ENCODE measurements around the gene GRAPL.
"Not testable (repeated sequence)": the region's sequence is repeated elsewhere in the genome, so short reads cannot be mapped to it uniquely, and the experiment has no call there.

GRAPL gene

GRCh38 chr17:19150678-19151615 is 23.6 kb downstream of the GRAPL start:
- intact Hi-C loops (cut with micrococcal nuclease); H3K4me1 Mint-ChIP-seq (ENCODE audit: low read depth); H3K9me3 Mint-ChIP-seq: not testable (repeated sequence)

GRCh38 chr17:19157628-19158027 is 30.2 kb downstream of the GRAPL start:
- H3K27ac Mint-ChIP-seq; intact Hi-C loops (cut with micrococcal nuclease); H3K27me3 Mint-ChIP-seq; H3K4me1 Mint-ChIP-seq (ENCODE audit: low read depth); H3K36me3 Mint-ChIP-seq (ENCODE audit: low read depth); H3K9me3 Mint-ChIP-seq; H3K4me3 Mint-ChIP-seq: not testable (repeated sequence)

More at GRCh38 chr17:19150678-19151615, 23.6 kb downstream of the GRAPL start:
- H3K36me3 Mint-ChIP-seq (ENCODE audit: low read depth); H3K4me3 Mint-ChIP-seq; H3K27me3 Mint-ChIP-seq; H3K27ac Mint-ChIP-seq: not testable (repeated sequence)

GRCh38 chr17:19158478-19158877 is 31.1 kb downstream of the GRAPL start:
- H3K27ac Mint-ChIP-seq; H3K36me3 Mint-ChIP-seq (ENCODE audit: low read depth); H3K4me3 Mint-ChIP-seq; intact Hi-C loops (cut with micrococcal nuclease); H3K9me3 Mint-ChIP-seq; H3K4me1 Mint-ChIP-seq (ENCODE audit: low read depth); H3K27me3 Mint-ChIP-seq: not testable (repeated sequence)

- H3K4me1 Mint-ChIP-seq (ENCODE audit: low read depth); H3K27me3 Mint-ChIP-seq; H3K4me3 Mint-ChIP-seq; H3K9me3 Mint-ChIP-seq; intact Hi-C loops (cut with micrococcal nuclease); H3K27ac Mint-ChIP-seq; H3K36me3 Mint-ChIP-seq (ENCODE audit: low read depth): not testable (repeated sequence)
Measured at GRCh38 chr17:19158938-19159337, 31.5 kb downstream of the GRAPL start.

GRCh38 chr17:19161308-19162107 is 34.1 kb downstream of the GRAPL start:
- H3K27me3 Mint-ChIP-seq; H3K27ac Mint-ChIP-seq; H3K4me3 Mint-ChIP-seq; intact Hi-C loops (cut with micrococcal nuclease); H3K36me3 Mint-ChIP-seq (ENCODE audit: low read depth); H3K9me3 Mint-ChIP-seq; H3K4me1 Mint-ChIP-seq (ENCODE audit: low read depth): not testable (repeated sequence)

GRCh38 chr17:19162384-19163216 is 35.2 kb downstream of the GRAPL start:
- H3K4me1 Mint-ChIP-seq (ENCODE audit: low read depth); H3K27ac Mint-ChIP-seq; H3K36me3 Mint-ChIP-seq (ENCODE audit: low read depth); H3K9me3 Mint-ChIP-seq; H3K27me3 Mint-ChIP-seq; intact Hi-C loops (cut with micrococcal nuclease); H3K4me3 Mint-ChIP-seq: not testable (repeated sequence)

- H3K27me3 Mint-ChIP-seq; H3K36me3 Mint-ChIP-seq (ENCODE audit: low read depth); H3K4me3 Mint-ChIP-seq; H3K9me3 Mint-ChIP-seq; intact Hi-C loops (cut with micrococcal nuclease); H3K4me1 Mint-ChIP-seq (ENCODE audit: low read depth); H3K27ac Mint-ChIP-seq: not testable (repeated sequence)
Measured at GRCh38 chr17:19174422-19174821, 47.0 kb downstream of the GRAPL start.

GRCh38 chr17:19175410-19175809 is 48.0 kb downstream of the GRAPL start:
- H3K27me3 Mint-ChIP-seq; H3K4me1 Mint-ChIP-seq (ENCODE audit: low read depth); H3K27ac Mint-ChIP-seq; intact Hi-C loops (cut with micrococcal nuclease); H3K36me3 Mint-ChIP-seq (ENCODE audit: low read depth); H3K4me3 Mint-ChIP-seq; H3K9me3 Mint-ChIP-seq: not testable (repeated sequence)

GRCh38 chr17:19181040-19181875 is 53.9 kb downstream of the GRAPL start:
- H3K36me3 Mint-ChIP-seq (ENCODE audit: low read depth); H3K27ac Mint-ChIP-seq; H3K27me3 Mint-ChIP-seq; H3K9me3 Mint-ChIP-seq; intact Hi-C loops (cut with micrococcal nuclease); H3K4me1 Mint-ChIP-seq (ENCODE audit: low read depth); H3K4me3 Mint-ChIP-seq: not testable (repeated sequence)

- H3K9me3 Mint-ChIP-seq; H3K36me3 Mint-ChIP-seq (ENCODE audit: low read depth); H3K27ac Mint-ChIP-seq; H3K27me3 Mint-ChIP-seq; H3K4me3 Mint-ChIP-seq; H3K4me1 Mint-ChIP-seq (ENCODE audit: low read depth); intact Hi-C loops (cut with micrococcal nuclease): not testable (repeated sequence)
Measured at GRCh38 chr17:19187883-19188869, 60.8 kb downstream of the GRAPL start.

GRCh38 chr17:19188870-19189708 is 61.7 kb downstream of the GRAPL start:
- H3K4me1 Mint-ChIP-seq (ENCODE audit: low read depth); H3K36me3 Mint-ChIP-seq (ENCODE audit: low read depth); H3K4me3 Mint-ChIP-seq; H3K27ac Mint-ChIP-seq; H3K9me3 Mint-ChIP-seq; intact Hi-C loops (cut with micrococcal nuclease); H3K27me3 Mint-ChIP-seq: not testable (repeated sequence)
